K562 (cell line): Measurements from ENCODE around the gene FAM53B.

ENCODE experiments used
- CTCF ChIP-seq, 3 experiments: IDR thresholded peaks in 2 of 3; conservative IDR thresholded peaks in 1 of 3; 2 replicates each; pipeline ENCODE4 v1.5.1; 2011 to 2012; ENCODE audit warnings: low read length in 3 of 3, mild to moderate bottlenecking in 3 of 3, control low read depth in 2 of 3, improper control_type of control experiment in 1 of 3, inconsistent platforms in 1 of 3, low read depth in 1 of 3, mixed read lengths in 1 of 3, moderate library complexity in 1 of 3; ENCODE audit not compliant: insufficient read depth in 2 of 3
- ETV1 ChIP-seq: fragments of 450-650 bp; conservative IDR thresholded peaks from 2 replicates; pipeline ENCODE4 v1.6.1; 2016; ENCODE audit warnings: missing genetic modification characterization, control low read depth, low read depth, missing compliant biosample characterization
- FOXO4 ChIP-seq: fragments of 450-650 bp; formaldehyde crosslinking; IDR thresholded peaks from 2 replicates; pipeline ENCODE4 v1.4.0; 2020; ENCODE audit warnings: mild to moderate bottlenecking, moderate library complexity
- JUND ChIP-seq, 2 experiments: IDR thresholded peaks; 2 replicates in 1 of 2; 3 replicates in 1 of 2; pipeline ENCODE4 v1.6.1; 2011; ENCODE audit warnings: borderline replicate concordance in 2 of 2, low read depth in 2 of 2, low read length in 2 of 2, improper control_type of control experiment in 1 of 2, missing biosample characterization in 1 of 2, missing genetic modification characterization in 1 of 2, missing genetic modification reagents in 1 of 2
- KAT7 ChIP-seq: sonication (generic); formaldehyde crosslinking; IDR thresholded peaks from 2 replicates; pipeline ENCODE4 v1.8.0; 2022; ENCODE audit warnings: missing genetic modification reagents, mild to moderate bottlenecking, borderline replicate concordance
- KDM1A ChIP-seq, 2 experiments: fragments of 450-650 bp; IDR thresholded peaks; 2 replicates each; pipeline ENCODE4 v1.6.1; 2016; ENCODE audit warnings: mild to moderate bottlenecking in 2 of 2
- MAFK ChIP-seq: IDR thresholded peaks from 2 replicates; pipeline ENCODE4 v1.6.1; 2011; ENCODE audit warnings: low read length, improper control_type of control experiment
- NFIC ChIP-seq: fragments of 450-650 bp; IDR thresholded peaks from 2 replicates; pipeline ENCODE4 v1.6.1; 2017; ENCODE audit warnings: mild to moderate bottlenecking, inconsistent platforms
- PHF21A ChIP-seq: fragments of 450-650 bp; IDR thresholded peaks from 2 replicates; pipeline ENCODE4 v1.6.1; 2017; ENCODE audit warnings: low read depth, borderline replicate concordance
- POLR2AphosphoS2 ChIP-seq: IDR thresholded peaks from 2 replicates; pipeline ENCODE4 v1.6.1; 2012; ENCODE audit warnings: low read length, improper control_type of control experiment
- SP1 ChIP-seq: sonication (generic); formaldehyde crosslinking; IDR thresholded peaks from 2 replicates; pipeline ENCODE4 v1.8.1; 2022; ENCODE audit warnings: mild to moderate bottlenecking, missing genetic modification reagents
- SRSF7 ChIP-seq: fragments of 200-400 bp; formaldehyde crosslinking; optimal IDR thresholded peaks from 2 replicates; pipeline ENCODE3; 2017; ENCODE audit warnings: mild to moderate bottlenecking, low read depth, low read length
- TRIM24 ChIP-seq, 2 experiments: fragments of 450-650 bp; IDR thresholded peaks; 2 replicates each; pipeline ENCODE4 v1.6.1; 2016
- ZNF24 ChIP-seq: fragments of 450-650 bp; IDR thresholded peaks from 2 replicates; pipeline ENCODE4 v1.6.1; 2016

GRCh38 chr10:124724279-124725027 is 19.7 kb downstream of the FAM53B start:
- TF ChIP-seq JUND (IDR thresholded peaks at IDR 0.05; ENCODE audit: borderline replicate concordance, low read depth, low read length), result no peak
- TF ChIP-seq JUND (tag; IDR thresholded peaks at IDR 0.05; ENCODE audit: borderline replicate concordance, low read depth, low read length), result no peak
- no peak for TF ChIP-seq CTCF (IDR thresholded peaks at IDR 0.05 in 2 of 3, conservative IDR thresholded peaks at IDR 0.05 in 1 of 3; ENCODE audit: insufficient read depth in 2 of 3, low read depth in 1 of 3, low read length in 3 of 3)
- TF ChIP-seq TRIM24 (IDR thresholded peaks at IDR 0.05), result no peak
- no peak for TF ChIP-seq ETV1 (tag)
- TF ChIP-seq KAT7 (CRISPR knock-in tag), result no peak
- no peak for TF ChIP-seq FOXO4 (CRISPR knock-in tag)
- TF ChIP-seq MAFK, result no peak
- TF ChIP-seq PHF21A, result no peak
- TF ChIP-seq POLR2AphosphoS2, result no peak
- no peak for TF ChIP-seq NFIC
- TF ChIP-seq SRSF7, result no peak
- TF ChIP-seq ZNF24, result no peak
- TF ChIP-seq KDM1A (IDR thresholded peaks at IDR 0.05), result no peak
- TF ChIP-seq SP1 (CRISPR knock-in tag), result no peak
